Right lobe of liver (tissue), 4 donors: ENCODE measurements around the gene DKK1.

Experiments used
- CTCF ChIP-seq, 4 donors: fragments of 200-600 bp in 3 of 4; fragments of 450-650 bp in 1 of 4; IDR thresholded peaks; one replicate each; pipeline versions ENCODE4 v1.5.1 to v1.8.0; 2016 to 2022; ENCODE audit warnings: antibody characterized with exemption in 4 of 4, mild to moderate bottlenecking in 2 of 4
- POLR2A ChIP-seq: fragments of 450-650 bp; IDR thresholded peaks from one replicate; pipeline ENCODE4 v1.6.1; 2017; ENCODE audit warnings: antibody characterized with exemption, mild to moderate bottlenecking
- donor health status: DM: no; HTN: no; CAD: no.
- donor health status: DM: no; HTN: no; CAD: no.
- donor health status: DM: no; HTN: yes; CAD: no.

GRCh38 chr10:52348037-52348564 lies 34.0 kb downstream of the DKK1 start:
- TF ChIP-seq CTCF (IDR thresholded peaks at IDR 0.05) = no peak
- TF ChIP-seq POLR2A = no peak
